ENCODE results near the gene LRFN5. TPM values are rescaled to one million over a fixed set of nuclear protein-coding genes. Genes with fewer than 3 reads are reported as not detected.
"Not testable (repeated sequence)": the region's sequence is repeated elsewhere in the genome, so short reads cannot be mapped to it uniquely, and the experiment has no call there.

The LRFN5 gene
- total RNA-seq, 1 donor = 12.8 TPM

DNA sequence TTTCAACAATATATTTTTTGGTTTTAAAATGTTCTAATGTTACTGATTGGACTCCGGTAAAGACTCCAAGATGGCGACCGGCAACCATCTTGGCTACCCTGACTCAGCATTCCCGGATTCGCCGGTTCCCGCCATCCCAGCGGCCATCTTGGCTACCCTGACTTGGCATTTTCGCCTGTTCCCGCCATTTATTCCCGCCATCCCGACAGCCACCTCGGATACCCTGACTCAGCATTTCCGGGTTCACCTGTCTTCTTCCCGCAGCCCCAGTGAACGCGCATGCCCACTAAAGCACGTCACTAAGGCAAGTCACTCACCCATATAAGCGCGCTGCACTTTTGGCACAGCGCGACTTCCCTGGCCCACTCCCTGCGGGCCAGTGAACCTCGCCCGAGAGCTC is 9.0 kb upstream of the LRFN5 start:
- peak; percentile 7 for DNase-seq (ENCODE audit: low read depth)
- no peak overlapping the region for H3K4me3 ChIP-seq (ENCODE audit: low read depth, low read length)
- no peak for TF ChIP-seq CTCF (IDR thresholded peaks at IDR 0.05; ENCODE audit: insufficient read depth, low read length)

GRCh38 chr14:41599805-41600385 is 6.8 kb upstream of the LRFN5 start:
- DNase-seq (ENCODE audit: low read depth) = peak; percentile 47
- not testable (repeated sequence) for H3K4me3 ChIP-seq (ENCODE audit: low read depth, low read length)

DNA sequence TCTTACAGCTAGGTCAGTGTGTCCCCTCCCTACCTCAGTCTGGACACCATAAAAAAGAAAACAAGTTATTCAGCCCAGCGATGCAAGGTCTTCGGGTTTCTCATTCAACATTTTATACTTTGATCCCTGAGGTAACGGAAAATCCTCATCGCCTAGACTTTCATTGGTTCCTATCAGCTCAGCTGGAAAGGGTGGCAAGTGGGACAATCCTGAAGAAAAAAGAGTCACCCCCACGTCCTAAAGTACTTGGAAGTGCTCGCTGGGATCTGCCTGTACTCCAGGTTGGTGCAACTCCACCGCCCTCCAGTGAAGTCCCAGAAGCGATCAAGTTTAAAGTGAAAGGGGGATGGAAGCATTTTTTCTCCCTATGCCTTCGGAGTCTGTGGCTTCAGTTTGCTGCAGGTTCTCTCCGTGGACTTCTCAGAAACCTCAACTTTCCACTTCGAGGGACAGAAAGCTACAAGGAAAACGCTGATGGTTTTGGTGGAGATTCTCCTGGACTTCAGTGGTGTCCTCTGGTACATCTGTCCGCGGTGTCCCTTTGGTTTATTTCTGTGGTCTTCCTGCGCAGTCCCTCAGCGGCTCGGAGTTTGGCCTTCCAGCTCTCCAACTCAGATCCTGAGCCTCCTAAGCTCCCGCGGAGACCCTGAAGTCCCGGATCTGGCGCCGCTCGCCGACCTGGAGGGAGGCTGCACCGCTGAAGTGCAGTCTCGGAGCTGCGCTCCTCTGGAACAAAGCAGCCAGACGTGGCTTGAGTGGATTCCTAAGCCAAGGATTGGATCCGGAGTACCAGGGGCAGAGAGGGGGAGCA is 1.8 kb upstream of the LRFN5 start:
- peak; percentile 83 for DNase-seq (ENCODE audit: low read depth)
- TF ChIP-seq CTCF (IDR thresholded peaks at IDR 0.05; ENCODE audit: insufficient read depth, low read length) = no peak
- peak overlapping the region; percentile 81 for H3K4me3 ChIP-seq (ENCODE audit: low read depth, low read length)

- TF ChIP-seq CTCF (IDR thresholded peaks at IDR 0.05; ENCODE audit: insufficient read depth, low read length) = no peak
- H3K4me3 ChIP-seq (ENCODE audit: low read depth, low read length) = peak overlapping the region; percentile 81
- peak; percentile 53 for DNase-seq (ENCODE audit: low read depth)
Observed at GRCh38 chr14:41605550-41606281, 960 bp upstream of the LRFN5 start.

DNA sequence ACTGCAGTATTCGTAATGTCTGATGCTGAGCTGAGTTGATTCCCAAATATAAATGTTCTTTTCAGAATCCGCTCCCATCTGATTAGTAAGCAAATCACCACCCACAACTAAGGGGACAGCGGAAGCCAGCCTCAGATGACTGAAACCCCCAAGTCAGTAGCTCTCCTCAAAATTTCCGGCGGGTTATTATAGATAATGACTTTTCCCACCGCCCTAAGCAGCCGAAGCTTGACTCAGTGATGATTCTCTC is 469 bp upstream of the LRFN5 start:
- no peak for DNase-seq (ENCODE audit: low read depth)
- TF ChIP-seq CTCF (IDR thresholded peaks at IDR 0.05; ENCODE audit: insufficient read depth, low read length) = no peak
- H3K4me3 ChIP-seq (ENCODE audit: low read depth, low read length) = peak overlapping the region; percentile 81

GRCh38 chr14:41607304-41607775 is 664 bp downstream of the LRFN5 start:
- DNase-seq (ENCODE audit: low read depth) = no peak
- H3K4me3 ChIP-seq (ENCODE audit: low read depth, low read length) = peak overlapping the region; percentile 81
- TF ChIP-seq CTCF (IDR thresholded peaks at IDR 0.05; ENCODE audit: insufficient read depth, low read length) = no peak

GRCh38 chr14:41607966-41608663 is 1.4 kb downstream of the LRFN5 start:
- peak; percentile 21 for DNase-seq (ENCODE audit: low read depth)
- peak overlapping the region; percentile 81 for H3K4me3 ChIP-seq (ENCODE audit: low read depth, low read length)
- TF ChIP-seq CTCF (IDR thresholded peaks at IDR 0.05; ENCODE audit: insufficient read depth, low read length) = no peak

All from fibroblast of the aortic adventitia (primary cell).